Stimulated activated CD4-positive, alpha-beta T cell treated with anti-CD3 and anti-CD28 coated beads, Interleukin-4, amount 100 ng/mL, for 48 hours (primary cell): Measurements from ENCODE around the gene NOTCH2.

ENCODE experiments used
- DNase-seq, 2 donors: peaks; one replicate each; pipeline ENCODE4 v3.0.0-alpha.2; 2020; ENCODE audit warnings: low read depth in 2 of 2

Gene NOTCH2

GRCh38 chr1:119943216-119943615 is 126.2 kb downstream of the NOTCH2 start:
- no peak for DNase-seq

GRCh38 chr1:119941392-119941791 is 128.1 kb downstream of the NOTCH2 start:
- DNase-seq, result no peak

- DNase-seq, result no peak
Measured at GRCh38 chr1:119940697-119941096, 128.8 kb downstream of the NOTCH2 start.

- no peak for DNase-seq
Measured at GRCh38 chr1:119937198-119937597, 132.3 kb downstream of the NOTCH2 start.

- no peak for DNase-seq
Measured at GRCh38 chr1:119935915-119936314, 133.5 kb downstream of the NOTCH2 start.

- DNase-seq, result no peak
Measured at GRCh38 chr1:119935373-119935772, 134.1 kb downstream of the NOTCH2 start.

GRCh38 chr1:119933397-119933796 is 136.1 kb downstream of the NOTCH2 start:
- DNase-seq, result no peak

- no peak for DNase-seq
Measured at GRCh38 chr1:119929643-119930315, 139.7 kb downstream of the NOTCH2 start.

- DNase-seq, result no peak
Measured at GRCh38 chr1:119926553-119926952, 142.9 kb downstream of the NOTCH2 start.

- DNase-seq, result no peak
Measured at GRCh38 chr1:119924948-119925898, 144.2 kb downstream of the NOTCH2 start.

GRCh38 chr1:119920104-119920968 is 149.1 kb downstream of the NOTCH2 start:
- no peak for DNase-seq

GRCh38 chr1:119919241-119919640 is 150.2 kb downstream of the NOTCH2 start:
- DNase-seq, result no peak

GRCh38 chr1:119918301-119918700 is 151.2 kb downstream of the NOTCH2 start:
- no peak for DNase-seq

GRCh38 chr1:119917304-119918055 is 152.0 kb downstream of the NOTCH2 start:
- DNase-seq, result no peak

- no peak for DNase-seq
Measured at GRCh38 chr1:119915517-119915916, 153.9 kb downstream of the NOTCH2 start.

GRCh38 chr1:119914071-119914470 is 155.4 kb downstream of the NOTCH2 start:
- DNase-seq, result no peak

- no peak for DNase-seq
Measured at GRCh38 chr1:119912963-119913362, 156.5 kb downstream of the NOTCH2 start.

GRCh38 chr1:119911775-119912174 is 157.7 kb downstream of the NOTCH2 start:
- no peak for DNase-seq

GRCh38 chr1:119910618-119911017 is 158.8 kb downstream of the NOTCH2 start:
- DNase-seq, result no peak

- no peak for DNase-seq
Measured at GRCh38 chr1:119909890-119910596, 159.4 kb downstream of the NOTCH2 start.

- DNase-seq, result no peak
Measured at GRCh38 chr1:119908661-119909060, 160.8 kb downstream of the NOTCH2 start.
